Measurements from ENCODE around the gene TMEM154.

Gene TMEM154

GRCh38 chr4:152594057-152594456 is 85.7 kb downstream of the TMEM154 start:
- no peak for DNase-seq (ENCODE audit: low read depth, low spot score)

GRCh38 chr4:152591876-152592275 is 87.9 kb downstream of the TMEM154 start:
- DNase-seq (ENCODE audit: low read depth, low spot score): no peak

- no peak for DNase-seq (ENCODE audit: low read depth, low spot score)
These were observed 88.4 kb downstream of the TMEM154 start for GRCh38 chr4:152591396-152591795.

GRCh38 chr4:152590179-152591031 is 89.4 kb downstream of the TMEM154 start:
- no peak for DNase-seq (ENCODE audit: low read depth, low spot score)

GRCh38 chr4:152588869-152589268 is 90.9 kb downstream of the TMEM154 start:
- no peak for DNase-seq (ENCODE audit: low read depth, low spot score)

- DNase-seq (ENCODE audit: low read depth, low spot score): no peak
These were observed 92.7 kb downstream of the TMEM154 start for GRCh38 chr4:152587127-152587526.

GRCh38 chr4:152586668-152587067 is 93.1 kb downstream of the TMEM154 start:
- DNase-seq (ENCODE audit: low read depth, low spot score): no peak

- DNase-seq (ENCODE audit: low read depth, low spot score): no peak
These were observed 94.8 kb downstream of the TMEM154 start for GRCh38 chr4:152585023-152585441.

- DNase-seq (ENCODE audit: low read depth, low spot score): no peak
These were observed 98.1 kb downstream of the TMEM154 start for GRCh38 chr4:152581536-152582160.

- DNase-seq (ENCODE audit: low read depth, low spot score): no peak
These were observed 99.9 kb downstream of the TMEM154 start for GRCh38 chr4:152579916-152580315.

- no peak for DNase-seq (ENCODE audit: low read depth, low spot score)
These were observed 100.6 kb downstream of the TMEM154 start for GRCh38 chr4:152579107-152579764.

- no peak for DNase-seq (ENCODE audit: low read depth, low spot score)
These were observed 101.1 kb downstream of the TMEM154 start for GRCh38 chr4:152578670-152579069.

GRCh38 chr4:152577708-152578396 is 101.9 kb downstream of the TMEM154 start:
- no peak for DNase-seq (ENCODE audit: low read depth, low spot score)

GRCh38 chr4:152575533-152575932 is 104.3 kb downstream of the TMEM154 start:
- no peak for DNase-seq (ENCODE audit: low read depth, low spot score)

GRCh38 chr4:152573861-152574260 is 105.9 kb downstream of the TMEM154 start:
- no peak for DNase-seq (ENCODE audit: low read depth, low spot score)

- DNase-seq (ENCODE audit: low read depth, low spot score): no peak
These were observed 107.2 kb downstream of the TMEM154 start for GRCh38 chr4:152572417-152573086.

- DNase-seq (ENCODE audit: low read depth, low spot score): no peak
These were observed 108.0 kb downstream of the TMEM154 start for GRCh38 chr4:152571770-152572169.

GRCh38 chr4:152571296-152571695 is 108.5 kb downstream of the TMEM154 start:
- no peak for DNase-seq (ENCODE audit: low read depth, low spot score)

Data from activated naive CD8-positive, alpha-beta T cell treated with anti-CD3 and anti-CD28 coated beads, Interleukin-2, amount 50 U/mL, for 16 hours (primary cell).